GM23338 (cell line): ENCODE results near the gene TINAG. TPM values are rescaled to one million over a fixed set of nuclear protein-coding genes. Genes with fewer than 3 reads are reported as not detected.

Experiments
- ATAC-seq: fragments of 200-7000 bp; cut with Tn5 transposase; 3 replicates; pipeline ENCODE4 v1.9.1; 2020
- DNase-seq: peaks from one replicate; pipeline ENCODE4 v3.0.0-alpha.2; 2015; ENCODE audit warnings: low spot score
- H2AFZ ChIP-seq: fragments of 200-600 bp; sonication (generic); 2 replicates; pipeline ENCODE4 v1.8.0; 2016; ENCODE audit warnings: antibody characterized with exemption, mild to moderate bottlenecking, moderate library complexity
- H3F3A ChIP-seq: fragments of 200-600 bp; sonication (generic); replicated peaks from 2 replicates; pipeline ENCODE4 v1.8.0; 2017; ENCODE audit warnings: antibody characterized with exemption, mixed run types, low read depth
- H3K27ac ChIP-seq: fragments of 200-600 bp; sonication (generic); 2 replicates; pipeline ENCODE4 v1.6.1; 2016; ENCODE audit warnings: low read depth
- H3K27me3 ChIP-seq: fragments of 200-600 bp; sonication (generic); 2 replicates; pipeline ENCODE4 v1.8.0; 2016; ENCODE audit warnings: mild to moderate bottlenecking, mixed run types, moderate library complexity; ENCODE audit not compliant: insufficient read depth
- H3K36me3 ChIP-seq: fragments of 200-600 bp; sonication (generic); 2 replicates; pipeline ENCODE4 v1.8.0; 2016; ENCODE audit warnings: mild to moderate bottlenecking; ENCODE audit not compliant: insufficient read depth
- H3K4me1 ChIP-seq: fragments of 200-600 bp; sonication (generic); 2 replicates; pipeline ENCODE4 v1.8.0; 2016; ENCODE audit warnings: mild to moderate bottlenecking, moderate library complexity; ENCODE audit not compliant: insufficient read depth
- H3K4me2 ChIP-seq: fragments of 200-600 bp; sonication (generic); 2 replicates; pipeline ENCODE4 v1.7.1; 2017; ENCODE audit warnings: mixed run types
- H3K4me3 ChIP-seq: fragments of 200-600 bp; sonication (generic); 2 replicates; pipeline ENCODE4 v1.6.1; 2016; ENCODE audit warnings: mixed run types
- H3K79me2 ChIP-seq: fragments of 200-600 bp; sonication (generic); replicated peaks from 2 replicates; pipeline ENCODE4 v1.8.0; 2017; ENCODE audit warnings: mild to moderate bottlenecking; ENCODE audit not compliant: insufficient read depth
- H3K9me2 ChIP-seq: fragments of 200-600 bp; sonication (generic); 2 replicates; pipeline ENCODE4 v1.8.0; 2017; ENCODE audit not compliant: insufficient read depth
- H4K20me1 ChIP-seq: fragments of 200-600 bp; sonication (generic); replicated peaks from 2 replicates; pipeline ENCODE4 v1.8.0; 2017; ENCODE audit warnings: mild to moderate bottlenecking; ENCODE audit not compliant: insufficient read depth
- H3K27ac Mint-ChIP-seq: 2 replicates; pipeline ENCODE4 v1.8.0; 2020; ENCODE audit warnings: inconsistent platforms, mild to moderate bottlenecking, moderate library complexity, mixed read lengths
- H3K27me3 Mint-ChIP-seq: 3 replicates; pipeline ENCODE4 v1.8.0; 2022; ENCODE audit warnings: low read depth, mild to moderate bottlenecking, moderate library complexity, mixed read lengths, inconsistent platforms; ENCODE audit not compliant: insufficient read depth, poor library complexity
- H3K36me3 Mint-ChIP-seq: 3 replicates; pipeline ENCODE4 v1.8.0; 2021; ENCODE audit warnings: low read depth, mild to moderate bottlenecking, inconsistent platforms, moderate library complexity, mixed read lengths
- H3K4me1 Mint-ChIP-seq: 3 replicates; pipeline ENCODE4 v1.8.0; 2020; ENCODE audit warnings: mild to moderate bottlenecking, inconsistent platforms, mixed read lengths
- H3K4me3 Mint-ChIP-seq: 3 replicates; pipeline ENCODE4 v1.8.0; 2021; ENCODE audit warnings: moderate library complexity, mild to moderate bottlenecking, inconsistent platforms, mixed read lengths
- H3K9me3 Mint-ChIP-seq: 3 replicates; pipeline ENCODE4 v1.8.0; 2020; ENCODE audit warnings: moderate library complexity, mild to moderate bottlenecking, inconsistent platforms, mixed read lengths
- CREB1 ChIP-seq: fragments of 250-450 bp; sonication (Bioruptor Pico); IDR thresholded peaks from 2 replicates; pipeline ENCODE4 v1.5.0; 2020; ENCODE audit warnings: low read depth, mild to moderate bottlenecking, moderate library complexity
- EZH2 ChIP-seq: fragments of 200-600 bp; sonication (generic); IDR thresholded peaks from one replicate; pipeline ENCODE4 v1.8.0; 2017; ENCODE audit warnings: antibody characterized with exemption, mild to moderate bottlenecking, low read depth; ENCODE audit not compliant: unreplicated experiment
- EZH2phosphoT487 ChIP-seq: fragments of 200-600 bp; sonication (generic); IDR thresholded peaks from one replicate; pipeline ENCODE4 v1.8.1; 2018; ENCODE audit warnings: antibody characterized with exemption; ENCODE audit not compliant: unreplicated experiment
- JUNB ChIP-seq: IDR thresholded peaks from one replicate; pipeline ENCODE4 v1.6.1; 2016; ENCODE audit warnings: antibody characterized with exemption; ENCODE audit not compliant: unreplicated experiment
- POLR2AphosphoS5 ChIP-seq: IDR thresholded peaks from 2 replicates; pipeline ENCODE4 v1.6.1; 2016; ENCODE audit warnings: antibody characterized with exemption, low read depth
- STAT1 ChIP-seq: IDR thresholded peaks from one replicate; pipeline ENCODE4 v1.6.1; 2016; ENCODE audit warnings: antibody characterized with exemption; ENCODE audit not compliant: unreplicated experiment
- ZNF114 ChIP-seq: fragments of 250-450 bp; sonication (Bioruptor Pico); IDR thresholded peaks from 2 replicates; pipeline ENCODE4 v1.5.0; 2020; ENCODE audit warnings: mild to moderate bottlenecking, moderate library complexity
- ZNF331 ChIP-seq: fragments of 250-450 bp; sonication (Bioruptor Pico); IDR thresholded peaks from 2 replicates; pipeline ENCODE4 v1.5.0; 2020; ENCODE audit warnings: low read depth, mild to moderate bottlenecking, moderate library complexity
- polyA plus RNA-seq: library from polyadenylated mRNA; unstranded; fragments of >200 nt; fragmentation: Nextera tagmentation; extraction: Ambion mirVana; gene quantifications from 2 replicates; pipeline ENCODE4 v1.2.1, GENCODE V29; 2016
- total RNA-seq: library from RNA; depleted of rRNA; stranded (reverse); fragments of >200 nt; shearing (Covaris generic); gene quantifications from 2 replicates; pipeline ENCODE4 v1.2.3, GENCODE V29; 2014
- TF ChIP-seq, protein P1 (sequence below): IDR thresholded peaks from 2 replicates; pipeline ENCODE4 v1.6.1; 2016; ENCODE audit warnings: antibody characterized with exemption
- TF ChIP-seq, protein P2 (sequence below): IDR thresholded peaks from one replicate; pipeline ENCODE4 v1.6.1; 2018; ENCODE audit warnings: antibody characterized with exemption; ENCODE audit not compliant: unreplicated experiment
- TF ChIP-seq, protein P3 (sequence below): fragments of 250-450 bp; sonication (Bioruptor Pico); IDR thresholded peaks from 2 replicates; pipeline ENCODE4 v1.5.0; 2020; ENCODE audit warnings: mild to moderate bottlenecking, moderate library complexity

Gene TINAG
- total and polyA plus RNA-seq, 2 experiments from 2014 or later, result not detected

DNA sequence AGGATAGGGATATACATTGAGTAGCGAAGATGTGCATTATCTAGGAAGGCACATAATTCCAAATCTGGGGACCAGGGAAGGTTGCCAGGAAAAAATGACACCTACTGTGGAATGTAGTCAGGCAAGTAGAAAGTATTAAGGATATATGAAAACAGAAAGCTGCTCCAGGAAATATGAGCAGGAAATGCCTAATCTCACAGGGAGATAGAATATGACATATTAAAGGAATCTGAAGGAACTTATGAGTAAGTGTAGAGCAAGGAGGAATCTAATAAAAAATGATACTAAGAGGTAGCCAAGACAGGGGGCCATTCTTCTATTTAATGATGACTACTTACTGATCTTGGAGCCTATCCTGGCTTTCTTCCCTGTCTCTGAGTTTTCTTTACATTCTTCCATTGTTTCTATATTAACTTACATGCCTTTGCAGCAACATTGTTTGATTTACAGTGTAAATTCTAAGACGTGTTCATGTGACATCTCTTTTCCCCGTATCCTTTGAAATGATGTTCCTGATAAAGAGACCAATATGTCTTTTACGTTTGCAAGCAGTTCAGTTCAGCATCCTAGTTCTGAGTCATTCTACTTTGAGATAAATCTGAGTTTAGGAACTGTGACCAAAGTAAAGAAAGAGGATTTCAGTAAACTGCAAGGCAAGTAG is 58.6 kb downstream of the TINAG start:
- Histone ChIP-seq H2AFZ (no peak overlapping the region), H3K4me3 (no peak overlapping the region), H3K4me1 (no peaks in the 10 kb centered on the region), H3K79me2 (no peaks in the 10 kb centered on the region), H3K27ac (no peak overlapping the region), H3K27me3 (no peaks in the 10 kb centered on the region), H3F3A (no peaks in the 10 kb centered on the region), H3K9me2 (peaks cover 13% of the 10 kb centered on the region; the same call in 1 of the 2 replicates), H3K36me3 (no peaks in the 10 kb centered on the region), H3K4me2 (no peak overlapping the region), H4K20me1 (no peaks in the 10 kb centered on the region)
- no peaks in the 10 kb centered on the region for H3K4me1 Mint-ChIP-seq
- ATAC-seq (no peak), DNase-seq (no peak)
- TF ChIP-seq JUNB (no peak), STAT1 (no peak), ZNF114 (CRISPR knock-in tag) (no peak), EZH2 (no peak), POLR2AphosphoS5 (no peak), ZNF331 (CRISPR knock-in tag) (no peak), EZH2phosphoT487 (no peak), CREB1 (CRISPR knock-in tag) (no peak)
- TF ChIP-seq, protein P1, sequence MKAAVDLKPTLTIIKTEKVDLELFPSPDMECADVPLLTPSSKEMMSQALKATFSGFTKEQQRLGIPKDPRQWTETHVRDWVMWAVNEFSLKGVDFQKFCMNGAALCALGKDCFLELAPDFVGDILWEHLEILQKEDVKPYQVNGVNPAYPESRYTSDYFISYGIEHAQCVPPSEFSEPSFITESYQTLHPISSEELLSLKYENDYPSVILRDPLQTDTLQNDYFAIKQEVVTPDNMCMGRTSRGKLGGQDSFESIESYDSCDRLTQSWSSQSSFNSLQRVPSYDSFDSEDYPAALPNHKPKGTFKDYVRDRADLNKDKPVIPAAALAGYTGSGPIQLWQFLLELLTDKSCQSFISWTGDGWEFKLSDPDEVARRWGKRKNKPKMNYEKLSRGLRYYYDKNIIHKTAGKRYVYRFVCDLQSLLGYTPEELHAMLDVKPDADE, result no peak
- TF ChIP-seq, protein P2, sequence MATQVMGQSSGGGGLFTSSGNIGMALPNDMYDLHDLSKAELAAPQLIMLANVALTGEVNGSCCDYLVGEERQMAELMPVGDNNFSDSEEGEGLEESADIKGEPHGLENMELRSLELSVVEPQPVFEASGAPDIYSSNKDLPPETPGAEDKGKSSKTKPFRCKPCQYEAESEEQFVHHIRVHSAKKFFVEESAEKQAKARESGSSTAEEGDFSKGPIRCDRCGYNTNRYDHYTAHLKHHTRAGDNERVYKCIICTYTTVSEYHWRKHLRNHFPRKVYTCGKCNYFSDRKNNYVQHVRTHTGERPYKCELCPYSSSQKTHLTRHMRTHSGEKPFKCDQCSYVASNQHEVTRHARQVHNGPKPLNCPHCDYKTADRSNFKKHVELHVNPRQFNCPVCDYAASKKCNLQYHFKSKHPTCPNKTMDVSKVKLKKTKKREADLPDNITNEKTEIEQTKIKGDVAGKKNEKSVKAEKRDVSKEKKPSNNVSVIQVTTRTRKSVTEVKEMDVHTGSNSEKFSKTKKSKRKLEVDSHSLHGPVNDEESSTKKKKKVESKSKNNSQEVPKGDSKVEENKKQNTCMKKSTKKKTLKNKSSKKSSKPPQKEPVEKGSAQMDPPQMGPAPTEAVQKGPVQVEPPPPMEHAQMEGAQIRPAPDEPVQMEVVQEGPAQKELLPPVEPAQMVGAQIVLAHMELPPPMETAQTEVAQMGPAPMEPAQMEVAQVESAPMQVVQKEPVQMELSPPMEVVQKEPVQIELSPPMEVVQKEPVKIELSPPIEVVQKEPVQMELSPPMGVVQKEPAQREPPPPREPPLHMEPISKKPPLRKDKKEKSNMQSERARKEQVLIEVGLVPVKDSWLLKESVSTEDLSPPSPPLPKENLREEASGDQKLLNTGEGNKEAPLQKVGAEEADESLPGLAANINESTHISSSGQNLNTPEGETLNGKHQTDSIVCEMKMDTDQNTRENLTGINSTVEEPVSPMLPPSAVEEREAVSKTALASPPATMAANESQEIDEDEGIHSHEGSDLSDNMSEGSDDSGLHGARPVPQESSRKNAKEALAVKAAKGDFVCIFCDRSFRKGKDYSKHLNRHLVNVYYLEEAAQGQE, result no peak
- H3K36me3 Mint-ChIP-seq, result no peaks in the 10 kb centered on the region
- no peaks in the 10 kb centered on the region for H3K27me3 Mint-ChIP-seq
- H3K4me3 Mint-ChIP-seq, result no peak overlapping the region
- no peak overlapping the region for H3K27ac Mint-ChIP-seq
- no peaks in the 10 kb centered on the region for H3K9me3 Mint-ChIP-seq

DNA sequence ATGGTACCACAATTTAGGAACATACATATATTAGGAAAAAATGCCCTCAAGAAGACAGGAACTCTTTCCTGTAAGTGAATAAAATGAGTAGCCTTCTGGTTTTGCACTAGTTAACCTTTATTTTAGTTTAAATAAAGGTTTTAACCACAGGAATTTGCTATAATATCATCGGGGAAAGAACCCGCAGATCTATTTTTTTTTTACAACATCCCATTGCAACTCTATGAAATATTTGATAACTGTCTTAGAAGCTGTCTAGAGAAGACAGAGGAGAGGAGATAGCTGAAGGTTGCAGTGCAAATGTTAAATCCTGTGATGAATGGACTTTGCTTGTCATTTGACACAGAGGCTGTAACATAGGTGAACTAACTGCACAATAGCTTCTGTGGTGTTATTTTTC is 69.5 kb downstream of the TINAG start:
- Histone ChIP-seq H3K27ac (no peak overlapping the region), H3K4me3 (no peak overlapping the region), H3K36me3 (no peaks in the 10 kb centered on the region), H3K9me2 (no peaks in the 10 kb centered on the region), H3K4me1 (no peaks in the 10 kb centered on the region), H4K20me1 (no peaks in the 10 kb centered on the region), H3K4me2 (no peak overlapping the region), H2AFZ (no peak overlapping the region), H3F3A (no peaks in the 10 kb centered on the region), H3K27me3 (no peaks in the 10 kb centered on the region), H3K79me2 (no peaks in the 10 kb centered on the region)
- Mint-ChIP-seq H3K4me3 (no peak overlapping the region), H3K4me1 (no peaks in the 10 kb centered on the region), H3K27ac (no peak overlapping the region), H3K36me3 (no peaks in the 10 kb centered on the region), H3K27me3 (no peaks in the 10 kb centered on the region), H3K9me3 (no peaks in the 10 kb centered on the region)
- no peak for DNase-seq
- ATAC-seq, result no peak
- TF ChIP-seq POLR2AphosphoS5 (no peak), ZNF114 (CRISPR knock-in tag) (no peak), EZH2phosphoT487 (no peak), CREB1 (CRISPR knock-in tag) (no peak), STAT1 (no peak)
- TF ChIP-seq, protein P3, sequence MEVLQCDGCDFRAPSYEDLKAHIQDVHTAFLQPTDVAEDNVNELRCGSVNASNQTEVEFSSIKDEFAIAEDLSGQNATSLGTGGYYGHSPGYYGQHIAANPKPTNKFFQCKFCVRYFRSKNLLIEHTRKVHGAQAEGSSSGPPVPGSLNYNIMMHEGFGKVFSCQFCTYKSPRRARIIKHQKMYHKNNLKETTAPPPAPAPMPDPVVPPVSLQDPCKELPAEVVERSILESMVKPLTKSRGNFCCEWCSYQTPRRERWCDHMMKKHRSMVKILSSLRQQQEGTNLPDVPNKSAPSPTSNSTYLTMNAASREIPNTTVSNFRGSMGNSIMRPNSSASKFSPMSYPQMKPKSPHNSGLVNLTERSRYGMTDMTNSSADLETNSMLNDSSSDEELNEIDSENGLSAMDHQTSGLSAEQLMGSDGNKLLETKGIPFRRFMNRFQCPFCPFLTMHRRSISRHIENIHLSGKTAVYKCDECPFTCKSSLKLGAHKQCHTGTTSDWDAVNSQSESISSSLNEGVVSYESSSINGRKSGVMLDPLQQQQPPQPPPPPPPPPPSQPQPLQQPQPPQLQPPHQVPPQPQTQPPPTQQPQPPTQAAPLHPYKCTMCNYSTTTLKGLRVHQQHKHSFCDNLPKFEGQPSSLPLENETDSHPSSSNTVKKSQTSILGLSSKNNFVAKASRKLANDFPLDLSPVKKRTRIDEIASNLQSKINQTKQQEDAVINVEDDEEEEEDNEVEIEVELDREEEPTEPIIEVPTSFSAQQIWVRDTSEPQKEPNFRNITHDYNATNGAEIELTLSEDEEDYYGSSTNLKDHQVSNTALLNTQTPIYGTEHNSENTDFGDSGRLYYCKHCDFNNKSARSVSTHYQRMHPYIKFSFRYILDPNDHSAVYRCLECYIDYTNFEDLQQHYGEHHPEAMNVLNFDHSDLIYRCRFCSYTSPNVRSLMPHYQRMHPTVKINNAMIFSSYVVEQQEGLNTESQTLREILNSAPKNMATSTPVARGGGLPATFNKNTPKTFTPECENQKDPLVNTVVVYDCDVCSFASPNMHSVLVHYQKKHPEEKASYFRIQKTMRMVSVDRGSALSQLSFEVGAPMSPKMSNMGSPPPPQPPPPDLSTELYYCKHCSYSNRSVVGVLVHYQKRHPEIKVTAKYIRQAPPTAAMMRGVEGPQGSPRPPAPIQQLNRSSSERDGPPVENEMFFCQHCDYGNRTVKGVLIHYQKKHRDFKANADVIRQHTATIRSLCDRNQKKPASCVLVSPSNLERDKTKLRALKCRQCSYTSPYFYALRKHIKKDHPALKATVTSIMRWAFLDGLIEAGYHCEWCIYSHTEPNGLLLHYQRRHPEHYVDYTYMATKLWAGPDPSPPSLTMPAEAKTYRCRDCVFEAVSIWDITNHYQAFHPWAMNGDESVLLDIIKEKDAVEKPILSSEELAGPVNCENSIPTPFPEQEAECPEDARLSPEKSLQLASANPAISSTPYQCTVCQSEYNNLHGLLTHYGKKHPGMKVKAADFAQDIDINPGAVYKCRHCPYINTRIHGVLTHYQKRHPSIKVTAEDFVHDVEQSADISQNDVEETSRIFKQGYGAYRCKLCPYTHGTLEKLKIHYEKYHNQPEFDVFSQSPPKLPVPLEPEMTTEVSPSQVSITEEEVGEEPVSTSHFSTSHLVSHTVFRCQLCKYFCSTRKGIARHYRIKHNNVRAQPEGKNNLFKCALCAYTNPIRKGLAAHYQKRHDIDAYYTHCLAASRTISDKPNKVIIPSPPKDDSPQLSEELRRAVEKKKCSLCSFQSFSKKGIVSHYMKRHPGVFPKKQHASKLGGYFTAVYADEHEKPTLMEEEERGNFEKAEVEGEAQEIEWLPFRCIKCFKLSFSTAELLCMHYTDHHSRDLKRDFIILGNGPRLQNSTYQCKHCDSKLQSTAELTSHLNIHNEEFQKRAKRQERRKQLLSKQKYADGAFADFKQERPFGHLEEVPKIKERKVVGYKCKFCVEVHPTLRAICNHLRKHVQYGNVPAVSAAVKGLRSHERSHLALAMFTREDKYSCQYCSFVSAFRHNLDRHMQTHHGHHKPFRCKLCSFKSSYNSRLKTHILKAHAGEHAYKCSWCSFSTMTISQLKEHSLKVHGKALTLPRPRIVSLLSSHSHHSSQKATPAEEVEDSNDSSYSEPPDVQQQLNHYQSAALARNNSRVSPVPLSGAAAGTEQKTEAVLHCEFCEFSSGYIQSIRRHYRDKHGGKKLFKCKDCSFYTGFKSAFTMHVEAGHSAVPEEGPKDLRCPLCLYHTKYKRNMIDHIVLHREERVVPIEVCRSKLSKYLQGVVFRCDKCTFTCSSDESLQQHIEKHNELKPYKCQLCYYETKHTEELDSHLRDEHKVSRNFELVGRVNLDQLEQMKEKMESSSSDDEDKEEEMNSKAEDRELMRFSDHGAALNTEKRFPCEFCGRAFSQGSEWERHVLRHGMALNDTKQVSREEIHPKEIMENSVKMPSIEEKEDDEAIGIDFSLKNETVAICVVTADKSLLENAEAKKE, result no peak
